H1 (cell line): ENCODE results near the gene PTK6. TPM values are rescaled to one million over a fixed set of nuclear protein-coding genes. Genes with fewer than 3 reads are reported as not detected.

Experiments
- CTCF ChIA-PET: fragments of 300-600 bp; sonication (Branson Sonifier 250); formaldehyde crosslinking; loops from one replicate; lab custom pipeline; 2021; ENCODE audit not compliant: partially characterized antibody; lab: Charles Lee
- POLR2A ChIA-PET: fragments of 300-600 bp; sonication (Branson Sonifier 250); formaldehyde crosslinking; loops from one replicate; lab custom pipeline; 2021; ENCODE audit warnings: inconsistent platforms; ENCODE audit not compliant: partially characterized antibody; lab: Charles Lee
- DNase-seq, 2 experiments: peaks; one replicate each; pipeline versions ENCODE4 v3.0.0 to v3.0.0-alpha.2; 2010 to 2022; ENCODE audit warnings: low spot score in 2 of 2, low read depth in 1 of 2, mixed read lengths in 1 of 2
- FAIRE-seq: peaks from 2 replicates; lab custom pipeline; 2011; peaks lifted over from hg19 to GRCh38; lab: Jason Lieb, UNC
- H2AFZ ChIP-seq: 2 replicates; pipeline ENCODE4 v1.8.1; 2012; ENCODE audit warnings: low read length, inconsistent platforms
- H2AK5ac ChIP-seq: 2 replicates; pipeline ENCODE4 v1.6.1; 2013; ENCODE audit warnings: low read depth, low read length
- H2BK120ac ChIP-seq: replicated peaks from 2 replicates; pipeline ENCODE3; 2013; ENCODE audit warnings: low read depth, low read length, inconsistent platforms
- H2BK12ac ChIP-seq: 2 replicates; pipeline ENCODE4 v1.6.1; 2013; ENCODE audit warnings: low read depth, low read length
- H2BK15ac ChIP-seq: 2 replicates; pipeline ENCODE4 v1.6.1; 2013; ENCODE audit warnings: low read length
- H2BK20ac ChIP-seq: 2 replicates; pipeline ENCODE4 v1.6.1; 2013; ENCODE audit warnings: low read length
- H2BK5ac ChIP-seq: 2 replicates; pipeline ENCODE4 v1.6.1; 2013; ENCODE audit warnings: low read depth, low read length
- H3K14ac ChIP-seq: 2 replicates; pipeline ENCODE4 v1.6.1; 2013; ENCODE audit warnings: inconsistent platforms; ENCODE audit not compliant: insufficient read length
- H3K18ac ChIP-seq: 2 replicates; pipeline ENCODE4 v1.6.1; 2013; ENCODE audit warnings: low read length; ENCODE audit errors: extremely low read depth
- H3K23ac ChIP-seq: 2 replicates; pipeline ENCODE4 v1.6.1; 2013; ENCODE audit warnings: inconsistent platforms; ENCODE audit not compliant: insufficient read length
- H3K23me2 ChIP-seq: 2 replicates; pipeline ENCODE4 v1.6.1; 2013; ENCODE audit warnings: low read depth, low read length
- H3K27ac ChIP-seq: 2 replicates; pipeline ENCODE4 v1.6.1; 2011; ENCODE audit warnings: low read depth, low read length, inconsistent platforms
- H3K27me3 ChIP-seq, 4 experiments: replicated peaks in 1 of 4; 1 replicate in 1 of 4; 2 replicates in 3 of 4; pipeline versions ENCODE4 v1.6.1 to v1.8.1; 2011 to 2013; ENCODE audit warnings: low read length in 3 of 4, mild to moderate bottlenecking in 3 of 4, inconsistent platforms in 2 of 4, mixed read lengths in 2 of 4, moderate library complexity in 1 of 4; ENCODE audit not compliant: control insufficient read depth in 3 of 4, insufficient read depth in 3 of 4; ENCODE audit errors: extremely low read depth in 1 of 4
- H3K36me3 ChIP-seq, 4 experiments: 2 replicates each; pipeline versions ENCODE4 v1.6.1 to v1.8.1; 2011 to 2013; ENCODE audit warnings: mild to moderate bottlenecking in 4 of 4, low read length in 3 of 4, moderate library complexity in 2 of 4, control low read depth in 1 of 4, inconsistent platforms in 1 of 4; ENCODE audit not compliant: insufficient read depth in 4 of 4, control insufficient read depth in 2 of 4
- H3K4ac ChIP-seq: replicated peaks from 2 replicates; pipeline ENCODE3; 2013; ENCODE audit warnings: low read length, low read depth, mixed read lengths, inconsistent platforms; ENCODE audit not compliant: insufficient read length
- H3K4me1 ChIP-seq, 4 experiments: replicated peaks in 1 of 4; 1 replicate in 1 of 4; 2 replicates in 3 of 4; pipeline versions ENCODE4 v1.6.1 to v1.8.1; 2011 to 2013; ENCODE audit warnings: low read length in 3 of 4, inconsistent platforms in 2 of 4, mixed read lengths in 1 of 4; ENCODE audit not compliant: insufficient read depth in 4 of 4, control insufficient read depth in 3 of 4
- H3K4me2 ChIP-seq, 2 experiments: 2 replicates each; pipeline versions ENCODE4 v1.6.1 to v1.8.1; 2011 to 2013; ENCODE audit warnings: low read depth in 2 of 2, low read length in 2 of 2, control low read depth in 1 of 2, inconsistent platforms in 1 of 2, mild to moderate bottlenecking in 1 of 2; ENCODE audit not compliant: insufficient read depth in 1 of 2
- H3K4me3 ChIP-seq, 4 experiments: fragments of 200-600, 300-600 bp in 1 of 4; sonication (generic), shearing (Covaris generic), sonication (Bioruptor Twin) in 1 of 4; 2 replicates each; pipeline versions ENCODE4 v1.5.1 to v1.8.1; 2011 to 2016; ENCODE audit warnings: low read length in 4 of 4, low read depth in 3 of 4, control low read depth in 2 of 4, inconsistent platforms in 2 of 4, mild to moderate bottlenecking in 2 of 4, mixed read lengths in 1 of 4, moderate library complexity in 1 of 4; ENCODE audit not compliant: insufficient read depth in 2 of 4; ENCODE audit errors: extremely low read depth in 1 of 4
- H3K56ac ChIP-seq: replicated peaks from 2 replicates; pipeline ENCODE3; 2013; ENCODE audit warnings: low read depth, mild to moderate bottlenecking, mixed read lengths, low read length, inconsistent platforms; ENCODE audit not compliant: insufficient read length
- H3K79me1 ChIP-seq: 2 replicates; pipeline ENCODE4 v1.6.1; 2013; ENCODE audit warnings: low read depth, low read length, control low read depth
- H3K79me2 ChIP-seq, 2 experiments: 2 replicates each; pipeline versions ENCODE4 v1.6.1 to v1.8.1; 2012 to 2013; ENCODE audit warnings: low read length in 2 of 2, mild to moderate bottlenecking in 2 of 2, inconsistent platforms in 1 of 2; ENCODE audit not compliant: insufficient read depth in 2 of 2, control insufficient read depth in 1 of 2
- H3K9ac ChIP-seq, 4 experiments: replicated peaks in 1 of 4; 1 replicate in 1 of 4; 2 replicates in 3 of 4; pipeline versions ENCODE4 v1.6.1 to v1.8.1; 2011 to 2013; ENCODE audit warnings: low read depth in 3 of 4, low read length in 3 of 4, control low read depth in 2 of 4, mild to moderate bottlenecking in 2 of 4, moderate library complexity in 2 of 4, inconsistent platforms in 1 of 4; ENCODE audit errors: extremely low read depth in 1 of 4
- H3K9me3 ChIP-seq, 2 experiments: 2 replicates each; pipeline versions ENCODE4 v1.6.1 to v1.8.1; 2012 to 2013; ENCODE audit warnings: mild to moderate bottlenecking in 2 of 2, moderate library complexity in 2 of 2, control low read depth in 1 of 2, inconsistent platforms in 1 of 2, low read depth in 1 of 2, low read length in 1 of 2, mixed read lengths in 1 of 2; ENCODE audit not compliant: insufficient read depth in 2 of 2
- H4K20me1 ChIP-seq, 2 experiments: replicated peaks in 1 of 2; 2 replicates each; pipeline versions ENCODE3 to v1.8.1; 2011 to 2013; ENCODE audit warnings: inconsistent platforms in 2 of 2, low read length in 2 of 2, mild to moderate bottlenecking in 1 of 2; ENCODE audit not compliant: insufficient read depth in 2 of 2, control insufficient read depth in 1 of 2
- H4K5ac ChIP-seq: 2 replicates; pipeline ENCODE4 v1.6.1; 2013; ENCODE audit warnings: low read length, low read depth, mixed read lengths, inconsistent platforms; ENCODE audit not compliant: insufficient read length
- H4K8ac ChIP-seq: 2 replicates; pipeline ENCODE4 v1.8.0; 2013; ENCODE audit warnings: mild to moderate bottlenecking, moderate library complexity, low read length, inconsistent platforms; ENCODE audit not compliant: insufficient read depth; ENCODE audit errors: extremely low read depth
- H4K91ac ChIP-seq: replicated peaks from 2 replicates; pipeline ENCODE3; 2013; ENCODE audit warnings: low read length, mixed read lengths, inconsistent platforms; ENCODE audit not compliant: insufficient read length
- BCL11A ChIP-seq, 2 experiments: IDR thresholded peaks; one replicate each; pipeline ENCODE4 v1.6.1; 2011; ENCODE audit warnings: low read depth in 2 of 2, low read length in 2 of 2, mild to moderate bottlenecking in 2 of 2
- CHD2 ChIP-seq: IDR thresholded peaks from 2 replicates; pipeline ENCODE4 v1.6.1; 2012; ENCODE audit warnings: low read length, improper control_type of control experiment
- CREB1 ChIP-seq: IDR thresholded peaks from 2 replicates; pipeline ENCODE4 v1.6.1; 2012; ENCODE audit warnings: inconsistent platforms
- EP300 ChIP-seq, 2 experiments: IDR thresholded peaks; 1 replicate in 1 of 2; 2 replicates in 1 of 2; pipeline ENCODE4 v1.6.1; 2011 to 2012; ENCODE audit warnings: low read depth in 2 of 2, low read length in 2 of 2, mild to moderate bottlenecking in 2 of 2, borderline replicate concordance in 1 of 2, inconsistent platforms in 1 of 2, moderate library complexity in 1 of 2
- JUN ChIP-seq: IDR thresholded peaks from 2 replicates; pipeline ENCODE4 v1.6.1; 2011; ENCODE audit warnings: low read depth, mild to moderate bottlenecking, improper control_type of control experiment, low read length
- PHF8 ChIP-seq: fragments of 200-600 bp; sonication (generic); conservative IDR thresholded peaks from 2 replicates; pipeline ENCODE4 v1.7.1; 2012; ENCODE audit warnings: low read depth, mild to moderate bottlenecking, inconsistent platforms, low read length, moderate library complexity
- RBBP5 ChIP-seq: IDR thresholded peaks from 2 replicates; pipeline ENCODE4 v1.7.1; 2012; ENCODE audit warnings: low read depth, mild to moderate bottlenecking, inconsistent platforms, low read length, moderate library complexity, borderline replicate concordance
- TEAD4 ChIP-seq: IDR thresholded peaks from 2 replicates; pipeline ENCODE4 v1.6.1; 2012; ENCODE audit warnings: low read depth, low read length, inconsistent platforms, mixed read lengths
- YY1 ChIP-seq: IDR thresholded peaks from 2 replicates; pipeline ENCODE4 v1.6.1; 2011; ENCODE audit warnings: low read depth, mild to moderate bottlenecking, low read length
- WGBS, 2 experiments: shearing (Covaris generic) in 1 of 2; methylation state at CpG; one replicate each; pipeline versions ENCODE4 v1.1.6 to v1.1.7; 2013 to 2015; ENCODE audit warnings: low lambda C conversion rate in 2 of 2, mixed read lengths in 2 of 2, inconsistent platforms in 1 of 2, low coverage in 1 of 2, missing lambda C conversion rate in 1 of 2; ENCODE audit not compliant: insufficient replicate concordance in 2 of 2, insufficient coverage in 1 of 2, insufficient read length in 1 of 2; ENCODE audit errors: extremely low coverage in 1 of 2, missing lambda C conversion rate in 1 of 2; 5-methylcytosine and 5-hydroxymethylcytosine counted together
- polyA plus RNA-seq, 7 experiments: library from polyadenylated mRNA; depleted of rRNA in 3 of 7; stranded (reverse) in 5 of 7; unstranded in 2 of 7; fragments of >200 nt in 5 of 7; fragments of 200-250 nt in 2 of 7; gene quantifications; 1 replicate in 5 of 7; 2 replicates in 1 of 7; 4 replicates in 1 of 7; pipeline versions ENCODE4 v1.2.1 to v1.2.3, GENCODE V29; 2011 to 2013; ENCODE audit warnings: missing spikeins in 2 of 7, mixed read lengths in 2 of 7
- total RNA-seq: library from RNA; stranded (reverse); fragmentation: NEBNext Ultra II Directional; extraction: Animal tissue kit (Norgen Biotek cat#: 25700); gene quantifications from 2 replicates; pipeline ENCODE4 v1.2.1, GENCODE V29; 2021
- TF ChIP-seq, protein P1 (sequence below): IDR thresholded peaks from 2 replicates; pipeline ENCODE4 v1.6.1; 2012; ENCODE audit warnings: inconsistent platforms
- TF ChIP-seq, protein P2 (sequence below): IDR thresholded peaks from 2 replicates; pipeline ENCODE4 v1.6.1; 2011; ENCODE audit warnings: low read depth, mild to moderate bottlenecking, low read length; ENCODE audit not compliant: insufficient read depth

The PTK6 gene
- total and polyA plus RNA-seq, 2 of the 8 experiments (the other 6 are each of a cell fraction or from before 2014, with no cell fraction given) = 0.12 to 0.19 TPM

DNA sequence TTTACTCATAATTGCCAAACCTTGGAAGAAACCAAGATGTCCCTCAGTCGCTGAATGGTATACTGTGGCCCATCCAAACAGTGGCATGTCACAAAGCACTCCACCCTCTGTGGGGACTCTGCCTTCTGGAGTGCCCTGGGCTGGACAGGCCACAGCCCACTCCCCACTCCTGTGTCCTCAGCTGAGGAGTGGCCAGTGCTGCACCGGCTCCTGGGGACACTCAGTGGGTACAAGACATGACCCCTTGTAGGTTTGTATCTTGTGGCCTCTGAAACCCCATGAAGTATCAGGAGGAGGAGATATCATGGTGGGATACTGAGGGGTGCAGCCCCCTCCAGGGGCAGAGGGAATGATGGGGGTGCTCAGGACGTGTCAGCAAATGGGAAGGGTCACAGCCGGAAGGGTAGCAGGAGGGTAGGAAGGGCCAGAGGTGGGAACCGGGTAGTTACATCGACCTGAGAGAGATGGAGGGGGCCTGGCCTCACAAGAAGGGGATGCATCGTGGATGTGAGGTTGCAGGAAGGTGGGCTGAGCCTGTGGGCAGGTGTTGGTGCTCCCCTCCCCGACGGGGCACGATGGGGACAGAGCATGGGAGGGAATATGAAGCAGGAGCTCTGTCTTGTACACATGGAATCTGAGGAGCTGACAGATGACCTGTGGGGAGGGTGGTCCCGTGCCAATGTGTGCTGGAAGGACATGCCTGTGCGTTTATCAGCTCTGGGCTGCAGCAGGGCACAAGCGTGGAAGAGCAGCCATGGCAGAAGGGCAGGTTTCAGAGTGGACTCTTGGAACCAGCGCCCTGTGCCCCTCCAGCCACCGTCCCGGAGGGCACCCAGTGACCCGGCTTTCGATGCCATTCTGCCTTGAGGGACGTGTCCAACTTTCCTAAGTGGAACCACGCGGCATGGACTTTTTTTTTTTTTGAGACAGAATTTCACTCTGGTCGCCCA, 48.7 kb upstream of the PTK6 start:
- peaks cover 0 to 8% of the 10 kb centered on the region in 2 experiments for H4K20me1 ChIP-seq
- WGBS, 2 experiments = 89% methylated on average over 22 of the region's 22 CpGs; no CpG with 5 or more reads in 1 of the 2 experiments
- H2AFZ ChIP-seq = no peak overlapping the region
- FAIRE-seq = no peak
- H2BK20ac ChIP-seq = no peak overlapping the region
- no peak overlapping the region for H3K18ac ChIP-seq
- POLR2A ChIA-PET = interaction anchor here (0.6 kb wide), 1 partner anchor 399 kb away, joined by 4 read pairs; no protein-coding TSS in a partner anchor
- H3K56ac ChIP-seq = no peak overlapping the region
- no peak overlapping the region for H2AK5ac ChIP-seq
- no peak for DNase-seq
- H2BK120ac ChIP-seq = no peak overlapping the region
- H3K79me1 ChIP-seq = no peaks in the 10 kb centered on the region
- H3K36me3 ChIP-seq = peaks cover 0 to 13% (median under 1%) of the 10 kb centered on the region in 4 experiments; a peak in 3 of 8 replicates
- H3K4me1 ChIP-seq = no peaks in the 10 kb centered on the region
- no peak overlapping the region for H4K91ac ChIP-seq
- no peaks in the 10 kb centered on the region for H3K27me3 ChIP-seq
- H3K79me2 ChIP-seq = no peaks in the 10 kb centered on the region
- no peak overlapping the region for H4K8ac ChIP-seq
- CTCF ChIA-PET = interaction anchor here (0.5 to 1.7 kb wide), 4 partner anchors 11 to 325 kb away, joined by 3 to 5 read pairs (median 4); no protein-coding TSS in a partner anchor
- no peak overlapping the region for H3K4me2 ChIP-seq
- H2BK15ac ChIP-seq = no peak overlapping the region
- no peak overlapping the region for H3K9ac ChIP-seq
- no peaks in the 10 kb centered on the region for H3K9me3 ChIP-seq
- no peak overlapping the region for H3K4ac ChIP-seq
- H3K4me3 ChIP-seq = no peak overlapping the region
- H3K23ac ChIP-seq = no peak overlapping the region
- H3K27ac ChIP-seq = no peak overlapping the region
- no peak overlapping the region for H4K5ac ChIP-seq
- H3K14ac ChIP-seq = no peak overlapping the region
- H2BK12ac ChIP-seq = no peak overlapping the region
- no peak overlapping the region for H2BK5ac ChIP-seq
- no peaks in the 10 kb centered on the region for H3K23me2 ChIP-seq
- TF ChIP-seq CHD2 = no peak
- TF ChIP-seq TEAD4 = no peak
- no peak for TF ChIP-seq YY1
- TF ChIP-seq CREB1 = no peak
- no peak for TF ChIP-seq RBBP5
- no peak for TF ChIP-seq JUN
- TF ChIP-seq PHF8 = no peak
- TF ChIP-seq, protein P1, sequence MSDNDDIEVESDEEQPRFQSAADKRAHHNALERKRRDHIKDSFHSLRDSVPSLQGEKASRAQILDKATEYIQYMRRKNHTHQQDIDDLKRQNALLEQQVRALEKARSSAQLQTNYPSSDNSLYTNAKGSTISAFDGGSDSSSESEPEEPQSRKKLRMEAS = no peak
- TF ChIP-seq BCL11A (IDR thresholded peaks at IDR 0.05; ENCODE audit: low read depth in 2 of 2, low read length in 2 of 2) = no peak
- no peak for TF ChIP-seq EP300 (IDR thresholded peaks at IDR 0.05; ENCODE audit: borderline replicate concordance in 1 of 2, low read depth in 2 of 2, low read length in 2 of 2)
- TF ChIP-seq, protein P2, sequence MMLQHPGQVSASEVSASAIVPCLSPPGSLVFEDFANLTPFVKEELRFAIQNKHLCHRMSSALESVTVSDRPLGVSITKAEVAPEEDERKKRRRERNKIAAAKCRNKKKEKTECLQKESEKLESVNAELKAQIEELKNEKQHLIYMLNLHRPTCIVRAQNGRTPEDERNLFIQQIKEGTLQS = no peak
